ENCODE measurements around the gene PDLIM3. TPM values are rescaled to one million over a fixed set of nuclear protein-coding genes. Genes with fewer than 3 reads are reported as not detected.

Gene PDLIM3
- total RNA-seq, 1 experiment from 2014 or later: 3.3 TPM

DNA sequence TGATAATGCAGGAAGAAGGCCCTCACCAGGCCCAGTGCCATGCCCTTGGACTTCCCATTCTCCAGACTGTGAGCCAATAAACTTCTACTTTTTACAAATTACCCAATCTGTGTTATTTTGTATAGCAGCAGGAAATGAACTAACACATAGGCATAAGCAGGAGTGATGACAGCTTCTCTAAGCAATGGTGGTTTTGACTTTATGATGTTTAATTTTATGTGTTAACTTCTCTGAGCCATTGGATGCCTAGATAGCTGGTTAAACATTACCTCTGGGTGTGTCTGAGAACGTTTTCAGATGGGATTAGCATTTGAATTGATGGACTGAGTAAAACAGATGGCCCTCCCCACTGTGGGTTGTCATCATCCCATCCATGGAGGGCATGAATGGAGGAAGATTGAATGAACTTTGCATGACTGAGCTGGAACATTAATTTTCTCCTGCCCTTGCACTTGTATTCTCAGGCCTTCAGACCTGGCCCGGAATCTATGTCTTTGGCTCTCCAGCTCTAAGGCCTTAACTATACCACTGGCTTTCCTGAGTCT lies 13.9 kb upstream of the PDLIM3 start:
- Histone ChIP-seq H3K4me3 (no peak overlapping the region), H3K27ac (no peak overlapping the region), H3K4me1 (replicated peaks; ENCODE audit: insufficient read depth) (no peaks in the 10 kb centered on the region), H3K9me3 (ENCODE audit: insufficient read depth, low read depth) (no peaks in the 10 kb centered on the region), H3K79me2 (ENCODE audit: low read depth) (no peaks in the 10 kb centered on the region), H2AFZ (no peak overlapping the region), H3F3A (ENCODE audit: insufficient read depth, low read depth) (no peaks in the 10 kb centered on the region), H4K20me1 (ENCODE audit: insufficient read depth) (no peaks in the 10 kb centered on the region), H3K4me2 (no peak overlapping the region), H3K9me2 (ENCODE audit: insufficient read depth) (no peaks in the 10 kb centered on the region), H3K27me3 (ENCODE audit: insufficient read depth, low read depth) (no peaks in the 10 kb centered on the region), H3K36me3 (ENCODE audit: low read depth) (no peaks in the 10 kb centered on the region)
- ChIA-PET CTCF (no interaction called here), POLR2A (ENCODE audit: unreplicated experiment) (interaction anchor here (0.6 kb wide), 1 partner anchor 57 kb away, joined by 6 read pairs; no protein-coding TSS in a partner anchor)
- BruUV-seq (replicated peaks): no TSS peak
- TF ChIP-seq, protein P1, sequence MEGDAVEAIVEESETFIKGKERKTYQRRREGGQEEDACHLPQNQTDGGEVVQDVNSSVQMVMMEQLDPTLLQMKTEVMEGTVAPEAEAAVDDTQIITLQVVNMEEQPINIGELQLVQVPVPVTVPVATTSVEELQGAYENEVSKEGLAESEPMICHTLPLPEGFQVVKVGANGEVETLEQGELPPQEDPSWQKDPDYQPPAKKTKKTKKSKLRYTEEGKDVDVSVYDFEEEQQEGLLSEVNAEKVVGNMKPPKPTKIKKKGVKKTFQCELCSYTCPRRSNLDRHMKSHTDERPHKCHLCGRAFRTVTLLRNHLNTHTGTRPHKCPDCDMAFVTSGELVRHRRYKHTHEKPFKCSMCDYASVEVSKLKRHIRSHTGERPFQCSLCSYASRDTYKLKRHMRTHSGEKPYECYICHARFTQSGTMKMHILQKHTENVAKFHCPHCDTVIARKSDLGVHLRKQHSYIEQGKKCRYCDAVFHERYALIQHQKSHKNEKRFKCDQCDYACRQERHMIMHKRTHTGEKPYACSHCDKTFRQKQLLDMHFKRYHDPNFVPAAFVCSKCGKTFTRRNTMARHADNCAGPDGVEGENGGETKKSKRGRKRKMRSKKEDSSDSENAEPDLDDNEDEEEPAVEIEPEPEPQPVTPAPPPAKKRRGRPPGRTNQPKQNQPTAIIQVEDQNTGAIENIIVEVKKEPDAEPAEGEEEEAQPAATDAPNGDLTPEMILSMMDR (conservative IDR thresholded peaks at IDR 0.05): no peak
- TF ChIP-seq EZH2 (IDR thresholded peaks at IDR 0.05; ENCODE audit: low read depth): no peak
- no peak for DNase-seq
- intact Hi-C loops (cut with micrococcal nuclease; ENCODE audit: unreplicated experiment): no loop called here

DNA sequence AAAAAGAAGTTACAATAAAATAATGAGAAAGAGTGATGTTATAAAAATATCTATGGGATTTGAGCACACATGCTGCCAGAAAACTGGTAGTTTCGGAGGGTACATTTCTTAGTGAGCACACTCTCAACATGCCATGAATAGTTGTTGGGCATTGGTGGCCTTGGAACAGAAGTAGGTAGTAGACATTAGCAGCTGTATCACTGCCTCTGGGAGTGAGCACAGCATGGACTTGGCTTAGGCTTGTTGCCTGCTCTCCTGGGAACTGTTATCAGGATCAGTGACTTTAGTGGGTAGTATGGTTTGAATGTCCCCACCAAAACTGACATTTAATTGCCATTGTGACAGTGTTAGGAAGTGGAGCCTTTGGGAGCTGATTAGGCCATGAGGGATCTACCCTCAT lies 13.3 kb upstream of the PDLIM3 start:
- Histone ChIP-seq H4K20me1 (ENCODE audit: insufficient read depth) (no peaks in the 10 kb centered on the region), H3K79me2 (ENCODE audit: low read depth) (no peaks in the 10 kb centered on the region), H3K27me3 (ENCODE audit: insufficient read depth, low read depth) (no peaks in the 10 kb centered on the region), H3K36me3 (ENCODE audit: low read depth) (no peaks in the 10 kb centered on the region), H3K4me3 (no peak overlapping the region), H3K27ac (no peak overlapping the region), H3K9me3 (ENCODE audit: insufficient read depth, low read depth) (no peaks in the 10 kb centered on the region), H3K4me2 (no peak overlapping the region), H2AFZ (no peak overlapping the region), H3K4me1 (replicated peaks; ENCODE audit: insufficient read depth) (no peaks in the 10 kb centered on the region), H3K9me2 (ENCODE audit: insufficient read depth) (no peaks in the 10 kb centered on the region), H3F3A (ENCODE audit: insufficient read depth, low read depth) (no peaks in the 10 kb centered on the region)
- POLR2A ChIA-PET (ENCODE audit: unreplicated experiment): no interaction called here
- DNase-seq: no peak
- BruUV-seq (replicated peaks): no TSS peak
- CTCF ChIA-PET: no interaction called here
- TF ChIP-seq EZH2 (IDR thresholded peaks at IDR 0.05; ENCODE audit: low read depth): no peak
- TF ChIP-seq, protein P1 (conservative IDR thresholded peaks at IDR 0.05): no peak
- intact Hi-C loops (cut with micrococcal nuclease; ENCODE audit: unreplicated experiment): no loop called here

DNA sequence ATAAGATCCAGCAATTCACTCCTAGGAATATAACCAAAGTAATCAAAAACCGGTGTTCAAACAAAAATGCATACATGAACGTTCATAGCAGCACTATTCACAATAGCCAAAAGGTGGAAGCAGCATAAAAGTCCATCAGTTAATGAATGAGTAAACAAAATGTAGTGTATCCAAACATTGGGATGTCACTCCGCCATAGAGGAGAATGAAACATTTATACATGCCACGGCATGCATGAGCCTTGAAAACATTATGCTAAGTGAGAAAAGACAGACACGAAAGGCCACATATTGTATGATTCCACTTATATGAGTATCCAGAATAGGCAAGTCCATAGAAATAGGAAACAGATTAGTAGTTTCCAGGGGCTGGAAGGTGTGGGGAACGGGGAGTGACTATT lies 11.0 kb upstream of the PDLIM3 start:
- Histone ChIP-seq H3K27ac (no peak overlapping the region), H3K9me3 (ENCODE audit: insufficient read depth, low read depth) (no peaks in the 10 kb centered on the region), H2AFZ (no peak overlapping the region), H3K79me2 (ENCODE audit: low read depth) (no peaks in the 10 kb centered on the region), H4K20me1 (ENCODE audit: insufficient read depth) (no peaks in the 10 kb centered on the region), H3K4me1 (replicated peaks; ENCODE audit: insufficient read depth) (no peaks in the 10 kb centered on the region), H3F3A (ENCODE audit: insufficient read depth, low read depth) (no peaks in the 10 kb centered on the region), H3K4me2 (no peak overlapping the region), H3K9me2 (ENCODE audit: insufficient read depth) (no peaks in the 10 kb centered on the region), H3K27me3 (ENCODE audit: insufficient read depth, low read depth) (no peaks in the 10 kb centered on the region), H3K36me3 (ENCODE audit: low read depth) (no peaks in the 10 kb centered on the region), H3K4me3 (no peak overlapping the region)
- DNase-seq: no peak
- no peak for TF ChIP-seq EZH2 (IDR thresholded peaks at IDR 0.05; ENCODE audit: low read depth)
- TF ChIP-seq, protein P1 (conservative IDR thresholded peaks at IDR 0.05): no peak
- ChIA-PET CTCF (no interaction called here), POLR2A (ENCODE audit: unreplicated experiment) (no interaction called here)
- no TSS peak for BruUV-seq (replicated peaks)
- intact Hi-C loops (cut with micrococcal nuclease; ENCODE audit: unreplicated experiment): no loop called here
